Measurements from ENCODE around the gene DSTN. TPM values are rescaled to one million over a fixed set of nuclear protein-coding genes. Genes with fewer than 3 reads are reported as not detected.

The DSTN gene
- total and polyA plus RNA-seq, 9 donors, result 162 to 1,033 (median 324) TPM

- no peak for TF ChIP-seq POLR2A (IDR thresholded peaks at IDR 0.05)
- no peak for TF ChIP-seq EP300 (IDR thresholded peaks at IDR 0.05)
- no peak for TF ChIP-seq CTCF (IDR thresholded peaks at IDR 0.05)
- Histone ChIP-seq H3K4me3 (no peak overlapping the region), H3K4me1 (ENCODE audit: insufficient read depth) (peaks cover 14% of the 10 kb centered on the region), H3K27me3 (no peaks in the 10 kb centered on the region), H3K27ac (no peak overlapping the region), H3K36me3 (no peaks in the 10 kb centered on the region), H3K9me3 (no peaks in the 10 kb centered on the region)
- no peak for DNase-seq
- WGBS, 3 donors, result 81 to 86% (median 84%) methylated on average over 11 of the region's 11 CpGs
- intact Hi-C loops (cut with DNase I), result no loop called here
Measured at GRCh38 chr20:17630151-17630805, 60.4 kb downstream of the DSTN start.

GRCh38 chr20:17630806-17631195 lies 60.9 kb downstream of the DSTN start:
- Histone ChIP-seq H3K4me1 (ENCODE audit: insufficient read depth) (peaks cover 19% of the 10 kb centered on the region), H3K9me3 (no peaks in the 10 kb centered on the region), H3K36me3 (no peaks in the 10 kb centered on the region), H3K27ac (no peak overlapping the region), H3K4me3 (no peak overlapping the region), H3K27me3 (no peaks in the 10 kb centered on the region)
- DNase-seq, result no peak
- intact Hi-C loops (cut with DNase I), result no loop called here
- no peak for TF ChIP-seq EP300 (IDR thresholded peaks at IDR 0.05)
- TF ChIP-seq CTCF (IDR thresholded peaks at IDR 0.05), result no peak
- no peak for TF ChIP-seq POLR2A (IDR thresholded peaks at IDR 0.05)
- 90 to 92% (median 90%) methylated on average over 6 of the region's 6 CpGs for WGBS, 3 donors

GRCh38 chr20:17631576-17632319 lies 61.9 kb downstream of the DSTN start:
- no peak for DNase-seq
- Histone ChIP-seq H3K36me3 (no peaks in the 10 kb centered on the region), H3K4me3 (no peak overlapping the region), H3K9me3 (no peaks in the 10 kb centered on the region), H3K27ac (no peak overlapping the region), H3K4me1 (ENCODE audit: insufficient read depth) (peaks cover 26% of the 10 kb centered on the region), H3K27me3 (no peaks in the 10 kb centered on the region)
- intact Hi-C loops (cut with DNase I), result no loop called here
- WGBS, 3 donors, result 89 to 94% (median 90%) methylated on average over 9 of the region's 9 CpGs
- TF ChIP-seq CTCF (IDR thresholded peaks at IDR 0.05), result no peak
- no peak for TF ChIP-seq POLR2A (IDR thresholded peaks at IDR 0.05)
- TF ChIP-seq EP300 (IDR thresholded peaks at IDR 0.05), result no peak

GRCh38 chr20:17633221-17633849 lies 63.5 kb downstream of the DSTN start:
- DNase-seq, result no peak
- H3K4me1 ChIP-seq (ENCODE audit: insufficient read depth), result peaks cover 39% of the 10 kb centered on the region
- no peaks in the 10 kb centered on the region for H3K9me3 ChIP-seq
- TF ChIP-seq EP300 (IDR thresholded peaks at IDR 0.05) (no peak), POLR2A (IDR thresholded peaks at IDR 0.05) (no peak), CTCF (IDR thresholded peaks at IDR 0.05) (no peak)
- peak overlapping the region in 1 of 2 donors; percentile 14 for H3K27ac ChIP-seq
- 86 to 90% (median 87%) methylated on average over 13 of the region's 13 CpGs for WGBS, 3 donors
- no peak overlapping the region for H3K4me3 ChIP-seq
- no peaks in the 10 kb centered on the region for H3K36me3 ChIP-seq
- intact Hi-C loops (cut with DNase I), result no loop called here
- H3K27me3 ChIP-seq, result no peaks in the 10 kb centered on the region
